OCI-LY1 (cell line): ENCODE results near the gene RUFY3.
A peak's percentile ranks its signal among the peaks of the same experiment; 100 is the strongest.
"Not testable (repeated sequence)": the region's sequence is repeated elsewhere in the genome, so short reads cannot be mapped to it uniquely, and the experiment has no call there.

Experiments used
- H2AFZ ChIP-seq: fragments of 200-600 bp; sonication (generic), shearing (Covaris generic); 2 replicates; pipeline ENCODE4 v1.6.0; 2014; ENCODE audit warnings: antibody characterized with exemption, mild to moderate bottlenecking, low read length
- H3F3A ChIP-seq: fragments of 200-600 bp; sonication (generic), shearing (Covaris generic); 2 replicates; pipeline ENCODE4 v1.6.0; 2014; ENCODE audit warnings: mild to moderate bottlenecking, antibody characterized with exemption, low read length, moderate library complexity; ENCODE audit not compliant: insufficient read depth
- H3K27ac ChIP-seq: fragments of 200-600 bp; sonication (generic); 2 replicates; pipeline ENCODE4 v1.5.1; 2014; ENCODE audit warnings: low read length, mixed run types, mild to moderate bottlenecking, low read depth; ENCODE audit not compliant: poor library complexity, severe bottlenecking
- H3K27me3 ChIP-seq: fragments of 200-600 bp; sonication (generic); 2 replicates; pipeline ENCODE4 v1.6.0; 2014; ENCODE audit warnings: antibody characterized with exemption, mild to moderate bottlenecking, low read length, moderate library complexity; ENCODE audit not compliant: insufficient read depth
- H3K36me3 ChIP-seq: fragments of 200-600 bp; sonication (generic); 2 replicates; pipeline ENCODE4 v1.6.1; 2014; ENCODE audit warnings: mild to moderate bottlenecking, antibody characterized with exemption, low read length, moderate library complexity, mixed read lengths; ENCODE audit not compliant: insufficient read depth
- H3K4me1 ChIP-seq: fragments of 200-600 bp; sonication (generic); 2 replicates; pipeline ENCODE4 v1.5.1; 2014; ENCODE audit warnings: mild to moderate bottlenecking, low read length, moderate library complexity; ENCODE audit not compliant: insufficient read depth, severe bottlenecking
- H3K4me2 ChIP-seq: fragments of 200-600 bp; sonication (generic), shearing (Covaris generic); 2 replicates; pipeline ENCODE4 v1.6.1; 2014; ENCODE audit warnings: low read length
- H3K4me3 ChIP-seq: fragments of 200-600 bp; sonication (generic); 2 replicates; pipeline ENCODE4 v1.5.1; 2014; ENCODE audit warnings: low read length, low read depth, mild to moderate bottlenecking, mixed read lengths; ENCODE audit not compliant: poor library complexity, severe bottlenecking
- H3K79me2 ChIP-seq: fragments of 200-600 bp; shearing (Covaris generic); 2 replicates; pipeline ENCODE4 v1.6.1; 2016; ENCODE audit warnings: mixed run types, low read length, mixed read lengths; ENCODE audit not compliant: insufficient read depth
- H3K9ac ChIP-seq: fragments of 200-600 bp; sonication (generic), shearing (Covaris generic); 2 replicates; pipeline ENCODE4 v1.6.1; 2014; ENCODE audit warnings: mild to moderate bottlenecking, low read length, mixed read lengths
- H3K9me2 ChIP-seq: fragments of 200-600 bp; sonication (generic), shearing (Covaris generic); 2 replicates; pipeline ENCODE4 v1.6.1; 2014; ENCODE audit warnings: low read depth, mild to moderate bottlenecking, low read length, mixed read lengths
- H3K9me3 ChIP-seq: fragments of 200-600 bp; shearing (Covaris generic); 2 replicates; pipeline ENCODE4 v1.6.1; 2014; ENCODE audit warnings: low read length, mixed read lengths
- H4K20me1 ChIP-seq: fragments of 200-600 bp; sonication (generic), shearing (Covaris generic); 2 replicates; pipeline ENCODE4 v1.6.0; 2016; ENCODE audit warnings: mild to moderate bottlenecking, low read length; ENCODE audit not compliant: insufficient read depth
- EZH2 ChIP-seq: fragments of 200-600 bp; sonication (generic), shearing (Covaris generic); IDR thresholded peaks from 2 replicates; pipeline ENCODE4 v1.8.0; 2017; ENCODE audit warnings: borderline replicate concordance, mixed run types, mild to moderate bottlenecking, antibody characterized with exemption, low read length, moderate library complexity, mixed read lengths
- TF ChIP-seq, protein P1 (sequence below): fragments of 200-600 bp; sonication (generic), shearing (Covaris generic); IDR thresholded peaks from 2 replicates; pipeline ENCODE4 v1.5.1; 2017; ENCODE audit warnings: mild to moderate bottlenecking, antibody characterized with exemption, low read length, moderate library complexity, mixed read lengths

Gene RUFY3

DNA sequence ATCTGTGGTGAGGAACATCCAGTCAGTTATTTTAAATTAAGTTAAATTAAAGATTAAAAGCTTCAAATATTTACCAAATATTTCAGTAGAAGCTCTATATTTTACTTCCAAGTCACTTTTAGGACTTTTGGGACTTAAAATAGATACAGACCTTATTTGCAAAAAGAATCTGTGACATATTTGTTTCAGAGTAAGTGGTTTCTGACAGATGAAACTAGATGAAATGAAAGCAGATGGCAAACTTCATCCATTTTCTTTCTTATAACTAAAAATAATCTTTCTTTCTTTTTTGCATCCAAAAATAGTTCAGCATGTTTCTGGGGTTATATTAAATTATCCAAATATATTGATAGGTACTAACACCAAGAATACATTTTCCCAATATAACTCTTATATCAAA lies 40.1 kb upstream of the RUFY3 start:
- Histone ChIP-seq H3K36me3 (no peaks in the 10 kb centered on the region), H2AFZ (no peak overlapping the region), H3K4me2 (peak overlapping the region; percentile 25; the same call in 1 of the 2 replicates), H3F3A (peaks cover 3% of the 10 kb centered on the region; the same call in 1 of the 2 replicates), H3K4me3 (no peak overlapping the region), H3K27ac (peak overlapping the region; percentile 96), H3K4me1 (peaks cover 80% of the 10 kb centered on the region), H4K20me1 (no peaks in the 10 kb centered on the region), H3K9me2 (no peaks in the 10 kb centered on the region), H3K27me3 (no peaks in the 10 kb centered on the region), H3K79me2 (peaks cover 4% of the 10 kb centered on the region; the same call in 1 of the 2 replicates), H3K9ac (peak overlapping the region; percentile 55), H3K9me3 (no peaks in the 10 kb centered on the region)
- TF ChIP-seq, protein P1, sequence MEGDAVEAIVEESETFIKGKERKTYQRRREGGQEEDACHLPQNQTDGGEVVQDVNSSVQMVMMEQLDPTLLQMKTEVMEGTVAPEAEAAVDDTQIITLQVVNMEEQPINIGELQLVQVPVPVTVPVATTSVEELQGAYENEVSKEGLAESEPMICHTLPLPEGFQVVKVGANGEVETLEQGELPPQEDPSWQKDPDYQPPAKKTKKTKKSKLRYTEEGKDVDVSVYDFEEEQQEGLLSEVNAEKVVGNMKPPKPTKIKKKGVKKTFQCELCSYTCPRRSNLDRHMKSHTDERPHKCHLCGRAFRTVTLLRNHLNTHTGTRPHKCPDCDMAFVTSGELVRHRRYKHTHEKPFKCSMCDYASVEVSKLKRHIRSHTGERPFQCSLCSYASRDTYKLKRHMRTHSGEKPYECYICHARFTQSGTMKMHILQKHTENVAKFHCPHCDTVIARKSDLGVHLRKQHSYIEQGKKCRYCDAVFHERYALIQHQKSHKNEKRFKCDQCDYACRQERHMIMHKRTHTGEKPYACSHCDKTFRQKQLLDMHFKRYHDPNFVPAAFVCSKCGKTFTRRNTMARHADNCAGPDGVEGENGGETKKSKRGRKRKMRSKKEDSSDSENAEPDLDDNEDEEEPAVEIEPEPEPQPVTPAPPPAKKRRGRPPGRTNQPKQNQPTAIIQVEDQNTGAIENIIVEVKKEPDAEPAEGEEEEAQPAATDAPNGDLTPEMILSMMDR: no peak
- TF ChIP-seq EZH2: no peak

DNA sequence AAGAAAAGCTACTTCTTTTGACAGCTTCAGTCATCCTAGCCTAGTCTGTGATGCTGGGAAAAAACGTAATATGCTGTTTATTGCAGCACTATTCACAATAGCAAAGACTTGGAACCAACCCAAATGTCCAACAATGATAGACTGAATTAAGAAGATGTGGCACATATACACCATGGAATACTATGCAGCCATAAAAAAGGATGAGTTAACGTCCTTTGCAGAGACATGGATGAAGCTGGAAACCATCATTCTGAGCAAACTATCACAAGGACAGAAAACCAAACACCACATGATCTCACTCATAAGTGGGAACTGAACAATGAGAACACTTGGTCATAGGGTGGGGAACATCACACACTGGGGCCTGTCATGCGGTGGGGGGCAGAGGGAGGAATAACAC lies 39.6 kb upstream of the RUFY3 start:
- not testable (repeated sequence) for H3K36me3 ChIP-seq, H3K9ac ChIP-seq, H3K4me3 ChIP-seq, H3K9me3 ChIP-seq, H2AFZ ChIP-seq, H4K20me1 ChIP-seq, H3K27me3 ChIP-seq, H3F3A ChIP-seq, H3K4me2 ChIP-seq, H3K9me2 ChIP-seq, H3K79me2 ChIP-seq
- peak overlapping the region; percentile 96 for H3K27ac ChIP-seq
- H3K4me1 ChIP-seq: peaks cover 79% of the 10 kb centered on the region

DNA sequence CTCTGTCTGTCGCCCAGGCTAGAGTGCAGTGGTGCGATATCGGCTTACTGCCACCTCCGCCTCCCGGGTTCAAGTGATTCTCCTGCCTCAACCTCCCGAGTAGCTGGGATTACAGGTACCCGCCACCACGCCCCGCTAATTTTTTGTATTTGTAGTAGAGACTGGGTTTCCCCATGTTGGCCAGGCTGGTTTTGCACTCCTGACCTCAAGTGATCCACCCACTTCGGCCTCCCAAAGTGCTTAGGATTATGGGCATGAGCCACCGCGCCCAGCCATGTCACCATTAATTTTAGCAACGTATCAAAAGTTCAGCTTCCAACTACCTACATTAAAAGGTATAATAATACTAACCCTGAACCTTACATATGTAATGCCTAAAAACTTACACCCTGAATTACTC lies 34.4 kb upstream of the RUFY3 start:
- no peak overlapping the region for H2AFZ ChIP-seq
- H3K79me2 ChIP-seq: peaks cover 44% of the 10 kb centered on the region
- TF ChIP-seq, protein P1: no peak
- TF ChIP-seq EZH2: no peak
- H3K4me1 ChIP-seq: peaks cover 61% of the 10 kb centered on the region
- H3K9me2 ChIP-seq: no peaks in the 10 kb centered on the region
- peak overlapping the region; percentile 92 for H3K4me2 ChIP-seq
- H3K27ac ChIP-seq: peak overlapping the region; percentile 94
- H3K4me3 ChIP-seq: peak overlapping the region; percentile 95
- H3K9me3 ChIP-seq: no peaks in the 10 kb centered on the region
- no peaks in the 10 kb centered on the region for H4K20me1 ChIP-seq
- H3F3A ChIP-seq: no peaks in the 10 kb centered on the region
- H3K36me3 ChIP-seq: peaks cover 28% of the 10 kb centered on the region
- H3K9ac ChIP-seq: peak overlapping the region; percentile 96
- H3K27me3 ChIP-seq: no peaks in the 10 kb centered on the region
